ENCODE results near the gene HHAT.

The HHAT gene

GRCh38 chr1:210477328-210477924 is 148.7 kb downstream of the HHAT start:
- no peak for TF ChIP-seq EZH2 (IDR thresholded peaks at IDR 0.05; ENCODE audit: borderline replicate concordance, low read depth, low read length, severe bottlenecking)
- TF ChIP-seq, protein P1, sequence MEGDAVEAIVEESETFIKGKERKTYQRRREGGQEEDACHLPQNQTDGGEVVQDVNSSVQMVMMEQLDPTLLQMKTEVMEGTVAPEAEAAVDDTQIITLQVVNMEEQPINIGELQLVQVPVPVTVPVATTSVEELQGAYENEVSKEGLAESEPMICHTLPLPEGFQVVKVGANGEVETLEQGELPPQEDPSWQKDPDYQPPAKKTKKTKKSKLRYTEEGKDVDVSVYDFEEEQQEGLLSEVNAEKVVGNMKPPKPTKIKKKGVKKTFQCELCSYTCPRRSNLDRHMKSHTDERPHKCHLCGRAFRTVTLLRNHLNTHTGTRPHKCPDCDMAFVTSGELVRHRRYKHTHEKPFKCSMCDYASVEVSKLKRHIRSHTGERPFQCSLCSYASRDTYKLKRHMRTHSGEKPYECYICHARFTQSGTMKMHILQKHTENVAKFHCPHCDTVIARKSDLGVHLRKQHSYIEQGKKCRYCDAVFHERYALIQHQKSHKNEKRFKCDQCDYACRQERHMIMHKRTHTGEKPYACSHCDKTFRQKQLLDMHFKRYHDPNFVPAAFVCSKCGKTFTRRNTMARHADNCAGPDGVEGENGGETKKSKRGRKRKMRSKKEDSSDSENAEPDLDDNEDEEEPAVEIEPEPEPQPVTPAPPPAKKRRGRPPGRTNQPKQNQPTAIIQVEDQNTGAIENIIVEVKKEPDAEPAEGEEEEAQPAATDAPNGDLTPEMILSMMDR (IDR thresholded peaks at IDR 0.05; ENCODE audit: borderline replicate concordance, extremely low read depth, low read length, poor library complexity, severe bottlenecking), result no peak
- H4K20me1 ChIP-seq (ENCODE audit: insufficient read depth, low read length), result no peaks in the 10 kb centered on the region
- H3K4me3 ChIP-seq (ENCODE audit: low read depth in 1 of 2, low read length in 2 of 2), result no peak overlapping the region
- no peaks in the 10 kb centered on the region for H3K27me3 ChIP-seq (ENCODE audit: insufficient read depth, low read length, poor library complexity)
- no peaks in the 10 kb centered on the region for H3K36me3 ChIP-seq (ENCODE audit: insufficient read depth, low read length)
- H3K9me3 ChIP-seq (ENCODE audit: insufficient read depth, low read length, severe bottlenecking), result no peaks in the 10 kb centered on the region
- no peak overlapping the region for H3K4me2 ChIP-seq (ENCODE audit: insufficient read depth, low read length)
- H3K79me2 ChIP-seq (ENCODE audit: insufficient read depth, low read length), result no peaks in the 10 kb centered on the region
- ATAC-seq (ENCODE audit: insufficient read depth, low read depth) (no peak), DNase-seq (no peak)
- H3K27ac ChIP-seq (ENCODE audit: low read length), result no peak overlapping the region
- no peaks in the 10 kb centered on the region for H3K4me1 ChIP-seq (ENCODE audit: insufficient read depth, low read length)
- no peak overlapping the region for H3K9ac ChIP-seq (ENCODE audit: low read depth, low read length)
- H2AFZ ChIP-seq (ENCODE audit: low read depth, low read length), result no peak overlapping the region

GRCh38 chr1:210478820-210479219 is 150.1 kb downstream of the HHAT start:
- no peak for DNase-seq

DNA sequence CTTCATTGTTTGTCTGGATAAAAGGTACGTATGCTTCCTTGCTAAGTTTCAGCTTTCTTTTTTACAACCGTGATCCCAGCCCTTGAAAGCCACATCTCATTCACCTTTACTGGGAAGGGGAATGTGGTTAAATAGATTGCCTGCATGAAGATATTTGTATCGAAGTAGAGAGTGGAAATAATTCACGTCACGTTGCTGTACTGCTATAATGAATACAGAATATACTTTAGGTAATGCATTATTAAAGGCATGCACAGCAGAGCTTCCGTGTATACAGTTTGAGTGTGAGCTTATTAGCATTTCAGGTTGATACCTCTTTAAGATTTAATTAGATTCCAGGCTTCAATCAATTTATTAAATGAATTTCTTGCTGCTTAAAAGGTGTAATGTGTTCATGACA is 153.8 kb downstream of the HHAT start:
- DNase-seq (no peak), ATAC-seq (ENCODE audit: insufficient read depth, low read depth) (no peak)
- no peaks in the 10 kb centered on the region for H4K20me1 ChIP-seq (ENCODE audit: insufficient read depth, low read length)
- H3K9ac ChIP-seq (ENCODE audit: low read depth, low read length), result no peak overlapping the region
- no peaks in the 10 kb centered on the region for H3K36me3 ChIP-seq (ENCODE audit: insufficient read depth, low read length)
- no peaks in the 10 kb centered on the region for H3K4me1 ChIP-seq (ENCODE audit: insufficient read depth, low read length)
- H3K79me2 ChIP-seq (ENCODE audit: insufficient read depth, low read length), result no peaks in the 10 kb centered on the region
- H3K27me3 ChIP-seq (ENCODE audit: insufficient read depth, low read length, poor library complexity), result no peaks in the 10 kb centered on the region
- TF ChIP-seq EZH2 (IDR thresholded peaks at IDR 0.05; ENCODE audit: borderline replicate concordance, low read depth, low read length, severe bottlenecking), result no peak
- TF ChIP-seq, protein P1 (IDR thresholded peaks at IDR 0.05; ENCODE audit: borderline replicate concordance, extremely low read depth, low read length, poor library complexity, severe bottlenecking), result no peak
- H3K27ac ChIP-seq (ENCODE audit: low read length), result no peak overlapping the region
- H3K4me3 ChIP-seq (ENCODE audit: low read depth in 1 of 2, low read length in 2 of 2), result no peak overlapping the region
- no peak overlapping the region for H3K4me2 ChIP-seq (ENCODE audit: insufficient read depth, low read length)
- H3K9me3 ChIP-seq (ENCODE audit: insufficient read depth, low read length, severe bottlenecking), result no peaks in the 10 kb centered on the region
- no peak overlapping the region for H2AFZ ChIP-seq (ENCODE audit: low read depth, low read length)

More at GRCh38 chr1:210478820-210479219, 150.1 kb downstream of the HHAT start:
- Histone ChIP-seq H3K79me2 (ENCODE audit: insufficient read depth, low read length) (no peaks in the 10 kb centered on the region), H3K9me3 (ENCODE audit: insufficient read depth, low read length, severe bottlenecking) (no peaks in the 10 kb centered on the region), H2AFZ (ENCODE audit: low read depth, low read length) (no peak overlapping the region), H4K20me1 (ENCODE audit: insufficient read depth, low read length) (no peaks in the 10 kb centered on the region), H3K27ac (ENCODE audit: low read length) (no peak overlapping the region), H3K36me3 (ENCODE audit: insufficient read depth, low read length) (no peaks in the 10 kb centered on the region), H3K9ac (ENCODE audit: low read depth, low read length) (no peak overlapping the region), H3K4me2 (ENCODE audit: insufficient read depth, low read length) (no peak overlapping the region), H3K4me1 (ENCODE audit: insufficient read depth, low read length) (no peaks in the 10 kb centered on the region), H3K27me3 (ENCODE audit: insufficient read depth, low read length, poor library complexity) (no peaks in the 10 kb centered on the region), H3K4me3 (ENCODE audit: low read depth in 1 of 2, low read length in 2 of 2) (no peak overlapping the region)
- TF ChIP-seq EZH2 (IDR thresholded peaks at IDR 0.05; ENCODE audit: borderline replicate concordance, low read depth, low read length, severe bottlenecking), result no peak
- TF ChIP-seq, protein P1 (IDR thresholded peaks at IDR 0.05; ENCODE audit: borderline replicate concordance, extremely low read depth, low read length, poor library complexity, severe bottlenecking), result no peak
- no peak for ATAC-seq (ENCODE audit: insufficient read depth, low read depth)
